ENCODE results near the gene CNTNAP1.
A peak's percentile ranks its signal among the peaks of the same experiment; 100 is the strongest.
"Not testable (repeated sequence)": the region's sequence is repeated elsewhere in the genome, so short reads cannot be mapped to it uniquely, and the experiment has no call there.

Gene CNTNAP1

DNA sequence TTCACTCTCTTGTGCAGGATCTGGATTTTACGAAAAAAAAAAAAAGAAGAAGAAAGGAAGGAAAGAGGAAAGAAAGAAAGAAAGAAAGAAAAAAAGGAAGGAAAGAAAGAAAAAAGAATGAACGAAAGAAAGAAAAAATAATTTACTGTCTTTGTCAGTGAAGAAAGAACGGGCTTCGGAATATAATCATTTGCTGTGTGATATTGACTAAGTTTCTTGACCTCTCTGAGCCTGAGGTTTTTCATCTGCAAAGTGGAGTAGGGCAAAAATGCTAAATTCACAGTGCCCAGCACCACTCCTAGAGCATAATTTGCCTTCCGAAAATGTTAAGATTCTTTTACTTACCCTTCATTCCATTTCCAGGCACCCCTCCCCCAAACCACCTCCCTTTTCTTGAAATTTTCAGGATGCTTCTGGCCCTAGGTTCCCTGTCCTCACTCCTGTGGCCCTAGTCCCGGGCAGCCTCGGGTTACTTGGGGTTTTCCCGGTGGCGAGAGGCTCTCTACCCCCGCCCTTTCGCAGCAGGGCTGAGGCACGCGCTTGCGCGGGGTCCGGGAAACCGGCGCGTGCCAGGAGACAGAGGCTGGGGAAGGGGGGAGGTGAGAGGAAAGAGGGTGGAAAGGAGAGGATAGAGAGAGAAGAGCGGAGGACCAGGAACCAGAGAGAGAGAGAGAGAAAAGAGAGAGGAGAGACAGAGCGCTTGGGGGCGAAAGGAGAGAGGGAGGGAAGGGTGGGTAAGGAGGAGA lies at the start of gene CNTNAP1:
CNTNAP1 (plus strand) TSS at position 556 of the 746 bp plus-strand sequence. CDS start 299 bp downstream, outside the sequence.
- DNase-seq: no peak

DNA sequence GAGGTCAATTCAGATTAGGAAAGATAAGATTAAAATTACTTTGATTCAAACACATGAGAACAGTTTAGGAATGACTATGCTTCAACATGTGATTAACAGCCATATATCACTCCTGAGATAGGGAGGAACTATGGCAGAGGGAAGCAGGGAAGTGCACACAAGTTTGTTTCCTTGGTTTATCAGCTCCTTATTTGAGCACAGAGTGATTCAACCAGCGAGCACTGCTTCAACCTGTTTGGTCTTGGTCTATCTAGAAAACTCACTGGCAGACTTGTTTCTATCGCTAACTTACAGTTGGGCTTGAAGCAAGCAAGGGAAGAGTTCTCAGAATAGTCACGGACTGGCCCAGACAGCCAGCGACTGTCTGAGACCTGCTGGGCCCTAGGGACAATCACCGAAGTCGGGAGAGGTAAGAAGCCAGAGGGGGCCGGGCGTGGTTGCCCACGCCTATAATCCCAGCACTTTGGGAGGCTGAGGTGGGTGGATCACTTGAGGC lies 49.3 kb upstream of the CNTNAP1 start:
- no peak for DNase-seq

DNA sequence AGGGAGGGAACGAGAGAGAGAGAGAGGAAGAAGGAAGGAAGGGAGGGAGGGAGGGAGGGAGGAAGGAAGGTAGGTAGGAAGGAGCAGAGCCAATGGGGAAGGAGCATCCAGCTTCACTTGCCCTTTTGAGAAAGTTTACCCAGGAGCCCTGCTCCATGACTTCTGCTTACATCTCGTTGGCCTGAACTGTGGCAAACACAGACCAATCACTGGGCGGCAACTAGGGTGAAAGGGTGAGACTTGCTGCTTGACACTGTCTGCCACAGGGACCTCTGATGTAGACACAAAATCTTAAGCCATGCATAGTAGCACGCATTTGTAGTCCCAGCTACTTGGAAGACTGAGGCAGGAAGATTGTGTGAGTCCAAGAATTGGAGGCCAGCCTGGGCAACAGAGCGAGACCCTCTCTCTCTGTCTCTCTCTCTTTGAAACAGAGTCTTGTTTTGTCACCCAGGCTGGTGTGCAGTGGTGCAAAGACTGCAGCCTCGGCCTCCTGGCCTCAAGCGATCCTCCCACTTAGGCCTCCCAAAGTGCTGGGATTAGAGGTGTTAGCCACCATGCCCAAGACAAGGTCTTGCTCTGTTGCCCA lies 42.7 kb upstream of the CNTNAP1 start:
- no peak for DNase-seq

DNA sequence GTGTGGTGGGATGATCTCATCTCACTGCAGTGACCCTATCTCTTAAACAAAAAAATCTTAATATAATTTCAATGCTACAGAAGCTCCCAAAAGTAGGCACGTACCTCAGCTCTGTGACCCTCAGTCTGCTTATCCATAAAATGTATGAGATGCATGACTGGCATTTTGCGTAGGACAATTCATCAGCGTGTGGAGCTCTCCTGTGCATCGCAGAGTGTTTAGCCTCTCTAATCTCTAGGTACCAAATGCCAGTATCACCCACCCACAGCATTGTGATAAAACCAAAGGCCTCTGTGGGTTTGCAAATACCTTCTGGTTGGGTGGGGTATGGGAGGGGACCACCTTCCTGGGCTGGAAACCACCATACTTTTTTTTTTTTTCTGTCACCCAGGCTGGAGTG lies 42.2 kb upstream of the CNTNAP1 start:
- no peak for DNase-seq

DNA sequence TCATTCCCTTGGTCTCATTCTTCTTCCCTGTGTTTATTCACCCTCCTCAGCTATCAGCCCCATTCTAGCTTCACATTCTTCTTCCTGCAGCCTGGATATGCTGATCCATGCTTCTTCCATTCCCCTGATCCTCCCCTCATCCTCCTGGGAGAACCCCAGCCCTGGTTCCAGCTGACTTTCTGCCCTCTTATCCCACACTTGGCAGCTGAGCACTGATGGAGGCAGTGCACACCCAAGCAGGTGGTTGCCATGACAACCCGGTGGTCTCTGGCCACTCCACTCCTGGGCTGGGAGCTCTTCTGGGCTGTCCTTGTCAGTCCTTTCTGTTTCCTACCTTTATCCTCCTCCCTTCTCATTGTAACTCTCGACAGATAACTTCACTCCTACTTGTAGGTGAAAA lies 40.0 kb upstream of the CNTNAP1 start:
- no peak for DNase-seq

DNA sequence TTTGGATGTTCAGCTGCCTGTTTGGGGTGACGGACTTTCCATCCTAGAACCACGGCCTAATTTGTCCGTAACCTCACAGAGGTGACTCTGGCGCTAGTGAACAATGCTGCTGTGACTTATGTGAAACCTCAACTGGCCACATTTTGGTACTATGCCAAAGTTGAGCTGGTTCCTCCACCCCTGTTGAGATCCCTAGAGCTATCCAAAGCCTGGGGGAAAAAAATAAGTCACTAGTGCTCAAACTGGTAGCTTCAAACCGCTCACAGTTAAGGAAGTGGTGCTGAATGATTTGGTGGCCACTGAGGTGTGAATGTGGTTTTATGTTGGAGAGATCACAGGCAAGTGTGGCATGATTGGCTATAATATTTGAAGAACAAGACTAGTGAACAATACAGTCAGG lies 34.6 kb upstream of the CNTNAP1 start:
- no peak for DNase-seq

DNA sequence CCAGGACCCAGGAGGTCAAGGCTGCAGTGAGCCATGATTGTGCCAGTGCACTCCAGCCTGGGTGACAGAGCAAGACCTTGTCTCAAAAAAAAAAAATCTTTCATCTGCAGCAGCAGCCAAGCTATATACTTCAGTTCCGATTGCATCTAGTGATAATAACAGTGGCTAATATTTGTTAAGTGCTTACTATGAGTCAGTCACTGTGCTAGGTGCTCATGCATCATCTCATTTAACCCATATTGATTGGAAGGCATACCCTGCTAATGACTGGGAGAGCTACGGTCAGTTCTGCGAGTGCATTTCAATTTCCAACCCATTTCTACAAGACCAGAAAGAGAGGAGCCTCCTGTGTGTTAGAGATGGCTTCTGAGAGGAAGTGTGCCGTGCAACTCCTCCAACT lies 30.9 kb upstream of the CNTNAP1 start:
- no peak for DNase-seq

DNA sequence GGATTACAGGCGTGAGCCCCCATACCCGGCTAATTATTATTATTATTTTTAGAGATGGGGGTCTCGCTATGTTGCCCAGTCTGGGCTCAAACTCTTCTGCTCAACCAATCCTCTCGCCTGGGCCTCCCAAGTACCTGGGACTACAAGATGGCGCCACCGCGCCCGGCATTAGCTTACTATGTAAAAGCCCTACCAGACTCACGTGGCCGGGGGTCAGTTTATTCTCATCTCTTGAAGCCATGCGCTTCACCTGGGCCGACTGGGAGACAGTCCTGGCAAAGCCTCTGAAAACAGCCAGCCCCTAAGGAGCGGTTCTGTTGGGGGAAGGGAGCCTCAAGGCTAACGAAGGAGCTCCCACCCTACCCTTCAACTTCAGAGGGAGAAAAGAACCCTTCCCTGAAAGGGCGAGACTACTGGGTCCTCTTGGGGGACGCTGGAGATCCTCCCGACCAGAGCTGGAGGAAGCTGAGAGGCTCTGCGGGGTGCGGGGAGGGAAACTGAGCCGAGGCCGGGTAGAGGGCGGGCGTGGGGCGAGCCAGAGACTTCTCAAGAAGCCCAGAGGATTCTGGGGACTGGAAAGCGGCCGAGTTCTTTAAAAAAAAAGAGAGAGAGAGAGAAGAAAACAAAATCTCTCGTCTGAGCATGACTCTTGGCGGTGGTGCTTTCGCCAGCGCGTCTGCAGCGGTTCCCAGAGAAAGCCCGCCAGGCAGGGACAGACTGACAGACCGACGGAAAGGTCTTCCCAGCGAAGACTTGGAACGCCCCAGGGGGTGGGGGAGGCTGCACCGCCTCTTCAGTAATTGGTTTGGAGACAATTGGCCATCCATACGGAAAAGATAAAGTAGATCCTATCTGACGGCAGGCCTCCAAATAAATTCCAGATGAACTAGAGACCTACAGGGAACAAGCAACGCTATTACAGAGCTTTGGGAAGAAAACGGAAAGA lies 28.9 kb upstream of the CNTNAP1 start:
- no peak for DNase-seq

DNA sequence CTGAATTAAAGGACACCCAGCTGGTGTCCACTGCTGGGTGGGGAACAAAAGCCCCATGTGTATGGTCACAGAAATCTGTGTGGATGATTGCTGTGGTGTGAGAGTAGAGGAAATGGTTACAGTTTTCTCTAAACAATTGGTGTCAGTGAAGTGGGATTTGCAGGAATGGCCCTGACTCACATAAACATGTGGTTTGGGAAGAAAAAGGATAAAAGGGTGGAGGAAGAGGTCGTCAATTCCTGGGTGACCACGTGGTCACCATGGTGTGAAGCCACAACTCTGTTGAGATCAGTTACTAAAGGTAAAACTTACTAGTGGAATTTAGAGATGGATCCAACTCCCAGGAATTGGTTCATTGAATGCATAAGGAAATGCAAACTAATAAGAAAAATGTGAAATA lies 26.8 kb upstream of the CNTNAP1 start:
- DNase-seq: no peak

DNA sequence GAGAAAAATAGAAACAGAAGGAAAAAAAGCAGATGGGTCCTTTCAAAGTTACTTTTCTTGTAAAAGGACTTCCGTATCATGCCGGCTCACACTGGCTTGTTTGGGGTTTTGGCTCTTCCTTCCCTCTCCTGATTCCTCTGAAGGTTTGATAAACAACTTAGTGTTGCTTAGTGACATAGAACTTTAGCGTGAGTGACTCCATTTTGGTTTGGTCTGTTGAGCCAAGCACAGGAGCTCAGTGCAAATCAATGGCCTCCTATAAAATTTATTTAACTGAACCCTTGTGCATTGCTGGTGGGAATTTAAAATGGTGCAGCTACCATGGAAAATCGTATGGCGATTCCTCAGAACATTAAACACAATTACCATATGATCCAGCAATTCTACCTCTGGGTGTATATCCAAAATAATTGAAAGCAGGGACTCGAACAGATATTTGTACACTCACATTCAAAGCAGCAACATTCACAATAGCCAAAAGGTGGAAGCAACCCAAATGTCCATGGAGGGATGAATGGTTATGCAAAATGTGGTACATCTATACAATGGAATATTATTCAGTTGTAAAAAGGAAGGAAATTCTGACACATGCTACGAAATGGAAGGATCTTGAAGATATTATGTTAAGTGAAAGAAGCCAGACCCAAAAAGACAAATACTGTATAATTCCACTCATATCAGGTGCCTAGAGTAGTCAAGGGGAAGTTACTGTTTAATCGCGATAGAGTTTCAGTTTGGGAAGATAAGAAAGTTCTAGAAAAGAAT lies 24.3 kb upstream of the CNTNAP1 start:
- DNase-seq: no peak

DNA sequence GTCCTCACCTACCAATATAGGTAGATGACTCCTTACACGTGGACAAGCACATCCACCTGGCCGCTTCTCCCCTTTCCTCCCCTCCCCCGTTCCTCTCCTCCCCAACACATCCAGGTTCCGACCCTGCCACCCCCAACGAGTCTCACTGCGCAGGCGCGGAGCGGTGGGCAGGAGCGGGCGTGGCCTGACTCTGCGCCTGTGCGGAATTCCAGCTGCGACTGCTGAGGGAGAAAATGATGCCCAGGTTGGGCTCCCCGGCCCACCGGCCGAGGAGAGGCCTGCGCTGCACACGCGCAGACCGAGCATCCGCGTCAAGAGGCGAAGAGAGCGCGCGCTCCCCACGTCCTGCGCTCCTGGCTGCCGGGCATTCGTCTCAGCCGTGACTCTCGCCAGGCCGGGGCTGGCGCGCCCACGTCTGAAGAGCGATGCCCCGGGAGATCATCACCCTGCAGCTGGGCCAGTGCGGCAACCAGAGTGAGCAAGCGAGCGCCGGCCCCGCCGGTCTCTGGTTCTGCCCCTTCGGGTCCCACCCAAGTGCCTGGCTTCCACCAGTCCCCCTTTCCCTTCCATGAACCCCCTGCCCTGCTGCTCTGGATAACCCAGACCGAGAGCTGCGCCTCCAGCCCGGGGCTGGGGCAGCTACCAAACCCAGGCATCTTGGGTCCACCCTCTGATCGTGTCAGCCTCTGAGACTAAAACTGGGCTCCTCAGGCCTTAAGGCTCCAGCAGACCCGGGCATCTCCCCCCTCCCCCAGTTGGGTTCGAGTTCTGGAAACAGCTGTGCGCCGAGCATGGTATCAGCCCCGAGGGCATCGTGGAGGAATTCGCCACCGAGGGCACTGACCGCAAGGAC lies 23.0 kb upstream of the CNTNAP1 start, which contains the start of gene TUBG2:
TUBG2 (plus strand) TSS at position 206 of the 853 bp plus-strand sequence; CDS start at position 426, 220 bp downstream.
- peak; percentile 92 for DNase-seq

DNA sequence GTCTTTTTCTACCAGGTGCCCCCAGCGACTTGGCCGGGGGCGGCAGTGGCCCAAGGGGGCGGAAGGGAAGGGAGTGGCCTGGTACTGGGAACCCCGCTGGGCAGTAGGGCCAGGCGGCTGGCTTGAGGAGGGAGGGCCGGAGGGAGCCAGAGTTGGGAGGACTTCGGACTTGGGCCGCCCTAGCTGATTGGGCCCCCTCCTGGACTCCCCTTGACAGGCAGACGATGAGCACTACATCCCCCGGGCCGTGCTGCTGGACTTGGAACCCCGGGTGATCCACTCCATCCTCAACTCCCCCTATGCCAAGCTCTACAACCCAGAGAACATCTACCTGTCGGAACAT lies 22.4 kb upstream of the CNTNAP1 start:
- DNase-seq: not testable (repeated sequence)

DNA sequence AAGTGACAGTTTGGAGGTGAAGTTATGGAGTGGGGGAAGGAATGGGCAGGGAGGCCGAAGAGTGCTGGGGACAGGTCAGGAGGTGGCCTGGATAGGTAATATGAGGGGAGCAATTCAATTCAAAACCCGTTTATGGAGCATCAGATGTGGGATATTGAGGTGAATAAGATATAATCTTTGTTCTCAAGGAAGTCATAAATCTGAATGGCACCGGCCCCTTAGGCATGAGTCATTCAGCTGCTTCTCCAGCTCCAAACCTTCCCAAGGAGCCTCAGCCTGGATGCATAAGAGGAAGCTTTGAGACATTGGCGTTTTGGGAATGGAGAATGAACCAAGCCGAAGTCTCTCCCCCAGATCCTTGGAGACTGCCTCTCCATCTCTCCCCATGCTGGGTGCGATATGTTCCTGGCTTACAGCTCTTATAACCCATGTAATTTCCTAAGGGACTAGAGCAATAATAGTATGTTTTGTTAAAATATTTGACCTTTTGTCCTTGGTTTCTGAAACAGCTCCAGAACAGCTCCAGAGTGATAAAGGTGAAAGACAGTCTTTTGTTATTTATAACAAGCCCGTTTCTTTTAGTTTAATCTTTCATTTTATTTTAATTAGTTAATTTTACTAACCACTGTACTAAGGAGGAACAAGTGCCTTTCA lies 21.5 kb upstream of the CNTNAP1 start:
- DNase-seq: no peak

DNA sequence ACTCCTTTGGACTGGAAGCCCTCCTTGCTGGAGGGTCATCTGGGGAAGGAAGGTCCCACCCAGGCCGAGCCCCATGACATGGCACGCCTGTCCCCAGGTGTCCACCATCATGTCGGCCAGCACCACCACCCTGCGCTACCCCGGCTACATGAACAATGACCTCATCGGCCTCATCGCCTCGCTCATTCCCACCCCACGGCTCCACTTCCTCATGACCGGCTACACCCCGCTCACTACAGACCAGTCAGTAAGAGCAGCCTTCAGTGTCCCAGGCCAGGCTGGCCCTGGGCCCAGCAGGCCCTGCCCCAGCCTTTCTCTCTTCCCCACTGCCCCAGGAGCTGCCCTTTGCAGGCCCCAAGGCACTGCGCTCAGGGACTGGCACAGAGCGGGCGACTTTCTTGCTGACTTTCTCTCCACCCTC lies 16.7 kb upstream of the CNTNAP1 start:
- DNase-seq: no peak

DNA sequence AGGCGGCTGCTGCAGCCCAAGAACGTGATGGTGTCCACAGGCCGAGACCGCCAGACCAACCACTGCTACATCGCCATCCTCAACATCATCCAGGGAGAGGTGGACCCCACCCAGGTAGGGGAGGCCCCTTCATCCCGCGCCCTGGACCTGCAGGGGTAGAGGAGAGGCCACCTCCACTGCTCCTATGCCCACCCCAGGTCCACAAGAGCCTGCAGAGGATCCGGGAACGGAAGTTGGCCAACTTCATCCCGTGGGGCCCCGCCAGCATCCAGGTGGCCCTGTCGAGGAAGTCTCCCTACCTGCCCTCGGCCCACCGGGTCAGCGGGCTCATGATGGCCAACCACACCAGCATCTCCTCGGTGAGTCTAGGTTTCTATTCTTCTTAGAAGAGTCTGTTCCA lies 16.2 kb upstream of the CNTNAP1 start:
- not testable (repeated sequence) for DNase-seq

DNA sequence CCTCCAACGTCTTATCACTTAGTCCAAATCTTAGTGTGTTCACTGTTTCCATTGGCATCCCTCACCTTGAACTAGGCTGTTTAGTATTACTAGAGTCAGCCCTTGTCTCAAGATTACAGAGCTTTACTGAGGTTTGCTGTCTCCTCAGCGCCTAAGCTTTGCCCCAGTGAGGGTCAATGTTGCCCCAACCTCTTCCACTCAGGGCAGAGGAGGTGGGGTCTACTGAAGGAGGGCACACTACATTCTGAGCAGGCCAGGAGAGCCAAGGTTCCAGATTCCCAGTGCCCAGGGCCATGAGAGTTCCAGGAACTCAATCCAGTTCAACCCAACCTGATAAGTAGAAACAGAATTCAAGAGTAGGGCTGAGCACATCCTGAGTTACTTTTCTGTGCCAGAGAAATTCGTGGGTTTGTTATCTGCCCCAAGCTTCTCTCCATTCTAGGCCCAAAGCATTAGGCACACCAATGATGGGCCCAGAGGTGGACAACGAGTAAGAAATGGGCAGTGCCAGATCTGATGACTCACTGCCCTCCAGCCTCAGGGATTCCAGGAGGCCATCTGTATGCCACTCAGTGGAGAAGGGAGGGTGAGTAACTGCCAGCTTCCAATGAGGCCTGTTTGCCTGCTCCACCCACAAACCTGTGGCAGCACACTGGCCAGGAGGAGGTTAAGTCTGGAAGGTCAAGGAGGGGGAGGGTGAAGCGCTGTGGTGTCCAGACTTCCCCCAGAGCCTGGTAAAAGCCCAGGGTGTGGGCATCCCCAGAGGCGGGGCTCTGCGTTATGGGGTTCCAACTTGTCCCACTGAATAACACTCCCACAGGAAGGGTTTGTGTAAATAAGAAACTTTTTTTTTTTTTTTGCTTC lies 15.0 kb upstream of the CNTNAP1 start:
- no peak for DNase-seq

DNA sequence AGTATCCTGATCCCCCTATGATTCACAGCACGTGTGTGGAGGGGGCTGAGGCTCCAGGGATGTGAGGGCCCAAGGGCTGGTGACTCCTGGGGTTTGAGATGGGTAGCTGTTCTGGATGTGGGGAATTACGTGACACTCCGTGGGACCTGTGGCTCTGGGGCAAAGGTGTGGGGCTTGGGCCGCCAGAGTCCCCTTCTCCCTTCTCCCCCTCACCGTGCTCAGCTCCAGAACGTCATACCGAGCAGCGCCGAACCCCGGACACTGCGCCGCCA lies 12.7 kb upstream of the CNTNAP1 start:
- DNase-seq: no peak

DNA sequence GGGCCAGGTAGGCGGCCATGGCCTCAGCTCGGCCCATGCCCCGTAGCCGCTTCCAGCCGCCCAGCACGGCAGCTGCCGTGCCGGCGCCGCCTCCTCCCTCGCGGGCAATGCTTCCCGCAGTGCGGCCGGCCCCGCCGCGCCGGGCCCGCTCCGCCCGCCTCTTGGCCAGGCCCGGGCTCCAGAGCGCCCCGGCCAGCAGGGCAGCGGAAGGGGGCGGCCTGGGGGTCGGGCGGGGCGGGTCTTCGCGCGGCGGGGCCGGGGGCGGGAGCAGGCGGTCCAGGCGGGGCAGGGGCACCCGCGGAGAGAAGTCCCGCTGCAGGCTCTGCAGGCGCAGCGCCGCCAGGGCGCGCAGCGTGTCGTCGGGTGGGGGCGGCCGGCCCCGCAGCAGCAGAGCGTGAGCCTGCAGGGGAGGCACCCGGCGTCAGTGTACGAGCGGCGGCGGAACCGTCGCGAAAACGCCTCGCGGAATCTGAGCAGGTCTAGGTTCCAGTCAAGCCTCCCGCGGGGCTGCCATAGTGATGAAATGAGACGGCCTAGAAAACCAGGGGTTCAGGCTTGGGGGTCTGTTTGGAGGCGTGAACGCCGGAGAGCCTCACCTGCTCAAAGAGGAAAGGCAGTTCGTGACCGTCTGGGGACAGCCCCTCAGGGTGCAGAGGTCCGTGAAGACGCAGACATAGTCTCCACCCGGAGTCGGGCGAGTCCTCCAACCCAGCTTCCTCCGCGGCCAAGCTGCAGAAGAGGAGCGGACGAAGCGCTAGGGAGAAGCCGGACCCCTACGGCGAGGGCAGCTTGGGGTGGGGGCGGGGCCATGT lies 12.1 kb upstream of the CNTNAP1 start:
- no peak for DNase-seq

All from NCI-H1048 (cell line).